NCI-H1930 (cell line): ENCODE data around the gene SLC8A1.

ENCODE experiments used
- DNase-seq, 2 experiments: peaks; one replicate each; lab custom pipeline; 2025; lab: John Stamatoyannopoulos, UW

The SLC8A1 gene

GRCh38 chr2:40451918-40452605, at the start of gene SLC8A1:
SLC8A1 (minus strand) TSS chr2:40452090.
- peak in 1 of 2 experiments; percentile 15 for DNase-seq

- DNase-seq, result no peak
Measured at GRCh38 chr2:40499437-40499836, 47.5 kb upstream of the SLC8A1 start.

GRCh38 chr2:40497251-40497859, 45.5 kb upstream of the SLC8A1 start:
- no peak for DNase-seq

GRCh38 chr2:40489678-40489960, 37.7 kb upstream of the SLC8A1 start:
- no peak for DNase-seq

GRCh38 chr2:40488927-40489677, 37.2 kb upstream of the SLC8A1 start:
- DNase-seq, result no peak

GRCh38 chr2:40488101-40488601, 36.3 kb upstream of the SLC8A1 start:
- no peak for DNase-seq

GRCh38 chr2:40487602-40488001, 35.7 kb upstream of the SLC8A1 start:
- DNase-seq, result no peak

- DNase-seq, result no peak
Measured at GRCh38 chr2:40485854-40486253, 34.0 kb upstream of the SLC8A1 start.

GRCh38 chr2:40485318-40485717, 33.4 kb upstream of the SLC8A1 start:
- DNase-seq, result no peak

- no peak for DNase-seq
Measured at GRCh38 chr2:40483549-40484243, 31.8 kb upstream of the SLC8A1 start.

- DNase-seq, result no peak
Measured at GRCh38 chr2:40480596-40480995, 28.7 kb upstream of the SLC8A1 start.

GRCh38 chr2:40480073-40480472, 28.2 kb upstream of the SLC8A1 start:
- no peak for DNase-seq

GRCh38 chr2:40477361-40477760, 25.5 kb upstream of the SLC8A1 start:
- DNase-seq, result no peak

GRCh38 chr2:40476436-40476835, 24.5 kb upstream of the SLC8A1 start:
- no peak for DNase-seq

- DNase-seq, result no peak
Measured at GRCh38 chr2:40474306-40474705, 22.4 kb upstream of the SLC8A1 start.

GRCh38 chr2:40471866-40472265, 20.0 kb upstream of the SLC8A1 start:
- DNase-seq, result no peak

- no peak for DNase-seq
Measured at GRCh38 chr2:40470822-40471813, 19.2 kb upstream of the SLC8A1 start.

- DNase-seq, result no peak
Measured at GRCh38 chr2:40466935-40467572, 15.2 kb upstream of the SLC8A1 start.

GRCh38 chr2:40466332-40466906, 14.5 kb upstream of the SLC8A1 start:
- DNase-seq, result no peak

- no peak for DNase-seq
Measured at GRCh38 chr2:40463112-40463511, 11.2 kb upstream of the SLC8A1 start.
